MM.1S (cell line): ENCODE measurements around the gene CAD.

Experiments
- DNase-seq: peaks from one replicate; pipeline ENCODE4 v3.0.0-alpha.2; 2015
- H2AFZ ChIP-seq: fragments of 300-600 bp; sonication (generic); 2 replicates; pipeline ENCODE4 v1.6.0; 2016; ENCODE audit warnings: antibody characterized with exemption, low read length
- H3F3A ChIP-seq: fragments of 300-600 bp; sonication (generic); 2 replicates; pipeline ENCODE4 v1.6.1; 2016; ENCODE audit warnings: mild to moderate bottlenecking, antibody characterized with exemption, low read length, moderate library complexity, mixed read lengths; ENCODE audit not compliant: insufficient read depth
- H3K27ac ChIP-seq: fragments of 300-600 bp; sonication (generic); 2 replicates; pipeline ENCODE4 v1.5.1; 2016; ENCODE audit warnings: mild to moderate bottlenecking, low read length
- H3K27me3 ChIP-seq: fragments of 300-600 bp; sonication (generic); replicated peaks from 2 replicates; pipeline ENCODE4 v1.6.0; 2016; ENCODE audit warnings: low read length; ENCODE audit not compliant: insufficient read depth
- H3K36me3 ChIP-seq: fragments of 300-600 bp; sonication (generic); replicated peaks from 2 replicates; pipeline ENCODE4 v1.6.1; 2016; ENCODE audit warnings: mild to moderate bottlenecking, low read length, mixed read lengths; ENCODE audit not compliant: insufficient read depth
- H3K4me1 ChIP-seq: fragments of 300-600 bp; sonication (generic); 2 replicates; pipeline ENCODE4 v1.6.1; 2016; ENCODE audit warnings: low read length, mixed read lengths
- H3K4me2 ChIP-seq: fragments of 300-600 bp; sonication (generic); 2 replicates; pipeline ENCODE4 v1.6.0; 2016; ENCODE audit warnings: low read depth, low read length
- H3K4me3 ChIP-seq: fragments of 300-600 bp; sonication (generic); 2 replicates; pipeline ENCODE4 v1.5.1; 2016; ENCODE audit warnings: low read length, mixed read lengths
- H3K79me2 ChIP-seq: fragments of 300-600 bp; sonication (generic); 2 replicates; pipeline ENCODE4 v1.6.1; 2016; ENCODE audit warnings: mixed run types, low read length, mixed read lengths
- H3K9ac ChIP-seq: fragments of 300-600 bp; sonication (generic); 2 replicates; pipeline ENCODE4 v1.6.1; 2016; ENCODE audit warnings: low read length, mixed read lengths
- H3K9me2 ChIP-seq: fragments of 300-600 bp; sonication (generic); replicated peaks from 2 replicates; pipeline ENCODE4 v1.6.1; 2016; ENCODE audit warnings: mild to moderate bottlenecking, low read length, mixed read lengths; ENCODE audit not compliant: insufficient read depth
- H3K9me3 ChIP-seq: fragments of 300-600 bp; sonication (generic); replicated peaks from 2 replicates; pipeline ENCODE4 v1.6.1; 2016; ENCODE audit warnings: mild to moderate bottlenecking, low read length, mixed read lengths; ENCODE audit not compliant: insufficient read depth
- H4K20me1 ChIP-seq: fragments of 300-600 bp; sonication (generic); 2 replicates; pipeline ENCODE4 v1.6.1; 2016; ENCODE audit warnings: mild to moderate bottlenecking, low read length, moderate library complexity, mixed read lengths; ENCODE audit not compliant: insufficient read depth
- EZH2 ChIP-seq: fragments of 300-600 bp; sonication (generic); optimal IDR thresholded peaks from 2 replicates; pipeline ENCODE3; 2017; ENCODE audit warnings: low read depth, mild to moderate bottlenecking, antibody characterized with exemption, low read length, mixed read lengths
- EZH2phosphoT487 ChIP-seq: fragments of 300-600 bp; sonication (generic); IDR thresholded peaks from 2 replicates; pipeline ENCODE4 v1.6.1; 2018; ENCODE audit warnings: antibody characterized with exemption, low read length
- TF ChIP-seq, protein P1 (sequence below): fragments of 300-600 bp; sonication (generic); IDR thresholded peaks from 2 replicates; pipeline ENCODE4 v1.5.1; 2016; ENCODE audit warnings: antibody characterized with exemption, low read length, mixed read lengths

The CAD gene

DNA sequence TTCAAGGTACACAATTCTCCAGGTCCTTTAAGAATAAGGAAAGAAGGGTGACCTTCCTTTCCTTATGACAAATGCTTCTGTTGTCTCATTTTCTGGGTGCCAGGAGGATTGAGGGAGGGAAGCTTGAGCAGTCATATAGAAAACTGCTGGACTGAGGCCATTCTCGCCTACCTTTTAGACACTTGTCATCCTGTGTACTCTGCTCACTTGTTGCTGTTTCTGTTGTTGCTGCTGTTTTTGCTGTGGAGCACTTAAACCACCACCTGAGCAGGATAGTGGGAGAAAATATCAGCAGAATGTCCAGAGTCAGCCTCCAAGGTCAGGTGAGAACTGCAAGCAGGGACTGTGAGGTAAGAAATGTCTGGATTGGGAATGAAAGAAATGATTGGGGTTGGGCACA is 60.8 kb downstream of the CAD start:
- Histone ChIP-seq H3K4me2 (no peak overlapping the region), H3K27me3 (no peaks in the 10 kb centered on the region), H3K4me1 (no peaks in the 10 kb centered on the region), H3F3A (no peaks in the 10 kb centered on the region), H2AFZ (no peak overlapping the region), H3K9me2 (no peaks in the 10 kb centered on the region), H3K9me3 (no peaks in the 10 kb centered on the region), H3K9ac (no peak overlapping the region), H4K20me1 (no peaks in the 10 kb centered on the region), H3K79me2 (no peaks in the 10 kb centered on the region), H3K36me3 (no peaks in the 10 kb centered on the region), H3K4me3 (no peak overlapping the region), H3K27ac (no peak overlapping the region)
- no peak for DNase-seq
- no peak for TF ChIP-seq EZH2phosphoT487
- TF ChIP-seq, protein P1, sequence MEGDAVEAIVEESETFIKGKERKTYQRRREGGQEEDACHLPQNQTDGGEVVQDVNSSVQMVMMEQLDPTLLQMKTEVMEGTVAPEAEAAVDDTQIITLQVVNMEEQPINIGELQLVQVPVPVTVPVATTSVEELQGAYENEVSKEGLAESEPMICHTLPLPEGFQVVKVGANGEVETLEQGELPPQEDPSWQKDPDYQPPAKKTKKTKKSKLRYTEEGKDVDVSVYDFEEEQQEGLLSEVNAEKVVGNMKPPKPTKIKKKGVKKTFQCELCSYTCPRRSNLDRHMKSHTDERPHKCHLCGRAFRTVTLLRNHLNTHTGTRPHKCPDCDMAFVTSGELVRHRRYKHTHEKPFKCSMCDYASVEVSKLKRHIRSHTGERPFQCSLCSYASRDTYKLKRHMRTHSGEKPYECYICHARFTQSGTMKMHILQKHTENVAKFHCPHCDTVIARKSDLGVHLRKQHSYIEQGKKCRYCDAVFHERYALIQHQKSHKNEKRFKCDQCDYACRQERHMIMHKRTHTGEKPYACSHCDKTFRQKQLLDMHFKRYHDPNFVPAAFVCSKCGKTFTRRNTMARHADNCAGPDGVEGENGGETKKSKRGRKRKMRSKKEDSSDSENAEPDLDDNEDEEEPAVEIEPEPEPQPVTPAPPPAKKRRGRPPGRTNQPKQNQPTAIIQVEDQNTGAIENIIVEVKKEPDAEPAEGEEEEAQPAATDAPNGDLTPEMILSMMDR: no peak
- no peak for TF ChIP-seq EZH2

DNA sequence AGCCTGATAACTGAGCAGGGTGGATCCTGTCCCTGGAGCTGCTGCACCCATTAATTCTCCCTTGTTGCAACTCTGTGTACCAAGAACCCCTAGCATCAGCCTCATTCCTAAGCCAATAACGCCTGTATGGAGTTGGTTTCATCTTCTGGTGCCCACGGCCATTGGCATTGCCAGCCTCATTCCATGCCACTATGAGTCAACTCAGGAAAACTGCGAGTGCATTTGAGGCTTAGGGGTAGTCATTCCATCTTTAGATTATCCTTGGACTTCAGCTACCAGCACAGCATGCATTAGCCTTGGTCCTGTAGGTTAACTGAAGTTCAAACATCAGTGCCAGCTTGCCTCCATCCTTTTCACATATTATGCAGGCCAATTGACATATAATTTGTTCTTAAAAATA is 63.7 kb downstream of the CAD start:
- Histone ChIP-seq H3K9me3 (no peaks in the 10 kb centered on the region), H3K9me2 (no peaks in the 10 kb centered on the region), H3K4me2 (no peak overlapping the region), H3K4me1 (no peaks in the 10 kb centered on the region), H3F3A (no peaks in the 10 kb centered on the region), H2AFZ (no peak overlapping the region), H3K9ac (no peak overlapping the region), H3K4me3 (no peak overlapping the region), H3K79me2 (no peaks in the 10 kb centered on the region), H3K27me3 (no peaks in the 10 kb centered on the region), H3K36me3 (no peaks in the 10 kb centered on the region), H4K20me1 (no peaks in the 10 kb centered on the region), H3K27ac (no peak overlapping the region)
- TF ChIP-seq, protein P1: no peak
- TF ChIP-seq EZH2 (no peak), EZH2phosphoT487 (no peak)
- DNase-seq: no peak

DNA sequence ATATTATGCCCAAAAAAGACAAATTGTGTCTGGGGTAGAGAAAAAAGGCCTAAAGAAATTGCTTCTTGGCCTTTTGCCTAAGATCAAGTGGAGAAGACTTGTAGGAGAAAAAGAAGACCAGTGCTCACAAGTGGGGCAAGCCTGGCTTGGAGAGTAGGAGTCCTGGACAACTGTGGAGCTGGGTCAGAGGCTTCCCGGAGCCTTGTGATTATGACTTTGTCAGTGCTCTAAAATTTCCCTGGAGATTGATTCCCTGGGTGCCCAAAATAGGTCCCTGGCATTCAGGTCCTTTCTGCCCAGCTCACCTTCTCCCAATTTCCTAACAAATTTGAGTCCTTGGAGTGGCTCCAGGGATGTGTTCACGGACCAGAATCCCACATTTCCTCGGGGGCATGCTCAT is 64.3 kb downstream of the CAD start:
- H3K27me3 ChIP-seq: no peaks in the 10 kb centered on the region
- no peaks in the 10 kb centered on the region for H3F3A ChIP-seq
- no peak for DNase-seq
- no peaks in the 10 kb centered on the region for H3K9me3 ChIP-seq
- no peak overlapping the region for H3K4me3 ChIP-seq
- H3K36me3 ChIP-seq: no peaks in the 10 kb centered on the region
- H3K9ac ChIP-seq: no peak overlapping the region
- TF ChIP-seq EZH2phosphoT487 (no peak), EZH2 (no peak)
- TF ChIP-seq, protein P1: no peak
- no peak overlapping the region for H2AFZ ChIP-seq
- no peak overlapping the region for H3K4me2 ChIP-seq
- H3K4me1 ChIP-seq: no peaks in the 10 kb centered on the region
- no peak overlapping the region for H3K27ac ChIP-seq
- no peaks in the 10 kb centered on the region for H4K20me1 ChIP-seq
- no peaks in the 10 kb centered on the region for H3K9me2 ChIP-seq
- H3K79me2 ChIP-seq: no peaks in the 10 kb centered on the region
